ENCODE results near the gene FAM240A. TPM values are rescaled to one million over a fixed set of nuclear protein-coding genes. Genes with fewer than 3 reads are reported as not detected.

Gene FAM240A
- total RNA-seq, 4 donors from 2014 or later = not detected

GRCh38 chr3:46664971-46665762, 52.8 kb downstream of the FAM240A start:
- TF ChIP-seq, protein P1, sequence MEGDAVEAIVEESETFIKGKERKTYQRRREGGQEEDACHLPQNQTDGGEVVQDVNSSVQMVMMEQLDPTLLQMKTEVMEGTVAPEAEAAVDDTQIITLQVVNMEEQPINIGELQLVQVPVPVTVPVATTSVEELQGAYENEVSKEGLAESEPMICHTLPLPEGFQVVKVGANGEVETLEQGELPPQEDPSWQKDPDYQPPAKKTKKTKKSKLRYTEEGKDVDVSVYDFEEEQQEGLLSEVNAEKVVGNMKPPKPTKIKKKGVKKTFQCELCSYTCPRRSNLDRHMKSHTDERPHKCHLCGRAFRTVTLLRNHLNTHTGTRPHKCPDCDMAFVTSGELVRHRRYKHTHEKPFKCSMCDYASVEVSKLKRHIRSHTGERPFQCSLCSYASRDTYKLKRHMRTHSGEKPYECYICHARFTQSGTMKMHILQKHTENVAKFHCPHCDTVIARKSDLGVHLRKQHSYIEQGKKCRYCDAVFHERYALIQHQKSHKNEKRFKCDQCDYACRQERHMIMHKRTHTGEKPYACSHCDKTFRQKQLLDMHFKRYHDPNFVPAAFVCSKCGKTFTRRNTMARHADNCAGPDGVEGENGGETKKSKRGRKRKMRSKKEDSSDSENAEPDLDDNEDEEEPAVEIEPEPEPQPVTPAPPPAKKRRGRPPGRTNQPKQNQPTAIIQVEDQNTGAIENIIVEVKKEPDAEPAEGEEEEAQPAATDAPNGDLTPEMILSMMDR (IDR thresholded peaks at IDR 0.05; ENCODE audit: low read depth) = no peak

DNA sequence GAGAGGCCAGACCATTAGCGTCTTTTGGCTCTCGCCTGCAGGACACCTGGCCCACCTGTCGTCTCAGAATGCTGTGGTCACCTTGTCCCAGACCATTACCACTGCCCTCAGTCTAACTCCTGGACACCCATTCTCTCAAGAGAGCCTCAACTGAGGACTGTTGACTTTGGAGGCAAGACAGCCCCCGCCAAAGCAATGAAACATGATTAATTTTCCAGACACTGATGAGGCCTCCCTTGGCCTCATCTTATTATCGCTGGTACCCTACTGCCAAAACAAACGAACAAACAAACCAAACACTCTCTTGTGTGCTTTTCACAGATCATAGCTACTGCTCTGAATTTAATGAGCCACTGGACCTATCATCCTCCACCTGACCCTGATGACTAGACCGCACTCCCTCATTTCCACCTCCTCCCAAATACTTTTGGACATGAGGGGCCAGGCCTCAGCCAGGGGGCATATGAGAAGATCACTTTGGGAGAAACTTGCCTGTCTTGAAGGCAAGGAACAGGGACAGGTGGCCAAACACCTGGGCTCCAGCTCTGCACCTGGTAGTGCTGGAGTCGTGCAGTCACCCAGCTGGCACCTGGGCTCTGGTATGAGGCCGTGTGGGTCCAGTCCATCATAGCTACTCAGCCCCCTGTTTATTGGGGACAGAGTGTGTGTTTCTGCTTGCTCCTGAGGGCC, 53.6 kb downstream of the FAM240A start:
- TF ChIP-seq, protein P1 (IDR thresholded peaks at IDR 0.05; ENCODE audit: low read depth) = no peak

DNA sequence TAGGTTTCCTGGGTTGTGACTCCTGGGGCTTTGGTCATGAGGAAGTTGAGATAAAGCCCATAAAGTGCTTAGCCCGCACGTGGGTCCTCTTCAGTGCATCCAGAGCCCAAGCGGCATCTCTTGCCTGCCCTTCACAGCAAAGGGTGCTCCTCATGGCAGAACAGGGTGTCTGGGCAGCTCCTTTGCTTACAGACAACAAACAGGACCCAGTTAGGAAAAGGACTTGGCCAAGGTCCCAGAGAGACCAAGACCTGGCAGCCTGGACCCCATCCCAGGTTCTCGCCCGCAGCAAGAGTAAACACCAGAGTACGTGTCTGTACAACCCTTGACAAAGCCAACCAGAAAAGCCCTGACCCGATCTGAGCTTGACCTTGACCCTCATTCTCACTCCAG, 54.1 kb downstream of the FAM240A start:
- TF ChIP-seq, protein P1 (IDR thresholded peaks at IDR 0.05; ENCODE audit: low read depth) = no peak

GRCh38 chr3:46667061-46667621, 54.8 kb downstream of the FAM240A start:
- TF ChIP-seq, protein P1 (IDR thresholded peaks at IDR 0.05; ENCODE audit: low read depth) = no peak

- TF ChIP-seq, protein P1 (IDR thresholded peaks at IDR 0.05; ENCODE audit: low read depth) = no peak
Observed at GRCh38 chr3:46667657-46668056, 55.3 kb downstream of the FAM240A start.

DNA sequence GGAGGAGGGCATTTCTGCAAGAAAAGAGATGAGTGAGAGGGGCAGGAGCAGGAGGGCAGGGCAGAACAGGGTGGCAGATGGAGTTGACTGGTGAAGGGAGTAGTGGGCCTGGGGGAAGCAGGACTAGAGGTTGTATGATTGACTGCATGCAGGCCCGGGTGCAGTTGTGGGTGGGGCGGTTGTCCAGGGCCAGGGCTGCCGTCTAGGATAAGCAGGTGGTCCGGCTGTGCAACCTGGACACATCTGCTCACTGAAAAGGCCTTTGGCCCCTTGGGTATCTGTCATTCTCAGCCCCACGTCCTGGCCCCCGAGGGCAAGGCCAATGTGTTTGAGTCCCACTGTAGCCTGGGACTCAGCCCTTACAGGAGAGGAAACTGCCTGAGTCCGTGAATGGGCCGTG, 55.8 kb downstream of the FAM240A start:
- TF ChIP-seq, protein P1 (IDR thresholded peaks at IDR 0.05; ENCODE audit: low read depth) = no peak

DNA sequence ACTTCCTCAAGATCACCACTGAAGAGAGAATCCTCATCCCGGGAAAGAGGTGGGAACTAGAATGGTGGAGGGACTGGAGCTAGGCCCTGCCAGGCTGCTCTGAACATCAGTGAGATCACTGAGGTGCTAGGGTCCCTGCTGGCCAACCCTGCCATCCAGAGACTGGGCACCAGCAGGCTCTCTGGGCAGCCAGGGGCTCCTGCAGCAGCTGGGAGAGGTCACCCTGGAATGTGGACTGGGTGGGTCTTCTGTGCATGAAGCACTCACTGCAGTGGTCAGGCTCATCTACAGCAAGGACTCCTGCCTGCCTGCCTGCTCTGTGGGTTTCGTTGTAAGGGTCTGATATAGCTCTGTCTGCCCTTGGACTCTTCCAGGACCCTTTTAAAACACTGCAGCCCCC, 56.3 kb downstream of the FAM240A start:
- TF ChIP-seq, protein P1 (IDR thresholded peaks at IDR 0.05; ENCODE audit: low read depth) = no peak

Measured in subcutaneous adipose tissue (tissue), 4 donors.